OCI-LY1 (cell line): ENCODE measurements around the gene HSD3B2.

Source experiments
- EZH2 ChIP-seq: fragments of 200-600 bp; sonication (generic), shearing (Covaris generic); IDR thresholded peaks from 2 replicates; pipeline ENCODE4 v1.8.0; 2017; ENCODE audit warnings: borderline replicate concordance, mixed run types, mild to moderate bottlenecking, antibody characterized with exemption, low read length, moderate library complexity, mixed read lengths
- TF ChIP-seq, protein P1 (sequence below): fragments of 200-600 bp; sonication (generic), shearing (Covaris generic); IDR thresholded peaks from 2 replicates; pipeline ENCODE4 v1.5.1; 2017; ENCODE audit warnings: mild to moderate bottlenecking, antibody characterized with exemption, low read length, moderate library complexity, mixed read lengths

DNA sequence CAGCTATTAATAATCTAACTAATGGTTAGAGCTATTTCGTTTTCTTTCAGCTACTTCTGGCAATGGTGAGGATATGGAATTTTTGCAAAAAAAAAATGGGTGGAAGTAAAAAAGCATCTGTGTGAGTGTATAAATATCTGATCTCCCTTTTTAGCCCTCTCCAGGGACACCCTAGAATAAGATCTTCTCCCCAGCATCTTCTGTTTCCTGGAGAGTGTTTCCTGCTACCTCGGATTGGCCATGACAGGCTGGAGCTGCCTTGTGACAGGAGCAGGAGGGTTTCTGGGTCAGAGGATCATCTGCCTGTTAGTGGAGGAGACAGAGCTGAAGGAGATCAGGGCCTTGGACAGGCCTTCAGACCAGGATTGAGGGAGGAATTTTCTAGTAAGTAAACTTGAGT is 23.8 kb downstream of the HSD3B2 start:
- TF ChIP-seq, protein P1, sequence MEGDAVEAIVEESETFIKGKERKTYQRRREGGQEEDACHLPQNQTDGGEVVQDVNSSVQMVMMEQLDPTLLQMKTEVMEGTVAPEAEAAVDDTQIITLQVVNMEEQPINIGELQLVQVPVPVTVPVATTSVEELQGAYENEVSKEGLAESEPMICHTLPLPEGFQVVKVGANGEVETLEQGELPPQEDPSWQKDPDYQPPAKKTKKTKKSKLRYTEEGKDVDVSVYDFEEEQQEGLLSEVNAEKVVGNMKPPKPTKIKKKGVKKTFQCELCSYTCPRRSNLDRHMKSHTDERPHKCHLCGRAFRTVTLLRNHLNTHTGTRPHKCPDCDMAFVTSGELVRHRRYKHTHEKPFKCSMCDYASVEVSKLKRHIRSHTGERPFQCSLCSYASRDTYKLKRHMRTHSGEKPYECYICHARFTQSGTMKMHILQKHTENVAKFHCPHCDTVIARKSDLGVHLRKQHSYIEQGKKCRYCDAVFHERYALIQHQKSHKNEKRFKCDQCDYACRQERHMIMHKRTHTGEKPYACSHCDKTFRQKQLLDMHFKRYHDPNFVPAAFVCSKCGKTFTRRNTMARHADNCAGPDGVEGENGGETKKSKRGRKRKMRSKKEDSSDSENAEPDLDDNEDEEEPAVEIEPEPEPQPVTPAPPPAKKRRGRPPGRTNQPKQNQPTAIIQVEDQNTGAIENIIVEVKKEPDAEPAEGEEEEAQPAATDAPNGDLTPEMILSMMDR = no peak
- TF ChIP-seq EZH2 = no peak
